Medulla oblongata (tissue), 1 donor: ENCODE results near the gene LAPTM5.
"Not testable (repeated sequence)": the region's sequence is repeated elsewhere in the genome, so short reads cannot be mapped to it uniquely, and the experiment has no call there.

Source experiments
- DNase-seq: peaks from one replicate; pipeline ENCODE4 v3.0.0-alpha.2; 2015; ENCODE audit errors: extremely low spot score

Gene LAPTM5

GRCh38 chr1:30771005-30771404, 13.4 kb upstream of the LAPTM5 start:
- DNase-seq = no peak

GRCh38 chr1:30770150-30770549, 12.6 kb upstream of the LAPTM5 start:
- no peak for DNase-seq

- DNase-seq = no peak
Observed at GRCh38 chr1:30768830-30769718, 11.5 kb upstream of the LAPTM5 start.

GRCh38 chr1:30768159-30768829, 10.7 kb upstream of the LAPTM5 start:
- DNase-seq = no peak

GRCh38 chr1:30766948-30767347, 9.4 kb upstream of the LAPTM5 start:
- not testable (repeated sequence) for DNase-seq

GRCh38 chr1:30765556-30766434, 8.2 kb upstream of the LAPTM5 start:
- DNase-seq = no peak

GRCh38 chr1:30764939-30765555, 7.5 kb upstream of the LAPTM5 start:
- DNase-seq = no peak

- DNase-seq = no peak
Observed at GRCh38 chr1:30764396-30764795, 6.8 kb upstream of the LAPTM5 start.

- peak; percentile 81 for DNase-seq
Observed at GRCh38 chr1:30763651-30764248, 6.2 kb upstream of the LAPTM5 start.

- DNase-seq = no peak
Observed at GRCh38 chr1:30762930-30763650, 5.5 kb upstream of the LAPTM5 start.

- DNase-seq = no peak
Observed at GRCh38 chr1:30762152-30762929, 4.8 kb upstream of the LAPTM5 start.

- peak; percentile 43 for DNase-seq
Observed at GRCh38 chr1:30761381-30762151, 4.0 kb upstream of the LAPTM5 start.

- peak; percentile 51 for DNase-seq
Observed at GRCh38 chr1:30760596-30761324, 3.2 kb upstream of the LAPTM5 start.

GRCh38 chr1:30759718-30760281, 2.2 kb upstream of the LAPTM5 start:
- no peak for DNase-seq

GRCh38 chr1:30758785-30759380, 1.3 kb upstream of the LAPTM5 start:
- no peak for DNase-seq

- no peak for DNase-seq
Observed at GRCh38 chr1:30758121-30758688, 631 bp upstream of the LAPTM5 start.
